Ishikawa (cell line): ENCODE data around the gene PKM.
A peak's percentile ranks its signal among the peaks of the same experiment; 100 is the strongest.

ENCODE experiments used
- CREB1 ChIP-seq: IDR thresholded peaks from 2 replicates; pipeline ENCODE4 v1.6.1; 2012; ENCODE audit warnings: low read depth
- EGR1 ChIP-seq: IDR thresholded peaks from 2 replicates; pipeline ENCODE4 v1.6.1; 2012
- EP300 ChIP-seq: IDR thresholded peaks from 2 replicates; pipeline ENCODE4 v1.6.1; 2012; ENCODE audit warnings: borderline replicate concordance
- FOXM1 ChIP-seq: IDR thresholded peaks from 2 replicates; pipeline ENCODE4 v1.6.1; 2012; ENCODE audit warnings: low read depth, borderline replicate concordance
- MAX ChIP-seq: IDR thresholded peaks from 2 replicates; pipeline ENCODE4 v1.6.1; 2012
- RAD21 ChIP-seq: IDR thresholded peaks from 2 replicates; pipeline ENCODE4 v1.6.1; 2012; ENCODE audit warnings: low read depth
- TAF1 ChIP-seq: IDR thresholded peaks from 2 replicates; pipeline ENCODE4 v1.6.1; 2012; ENCODE audit warnings: low read depth, mild to moderate bottlenecking
- TCF12 ChIP-seq: IDR thresholded peaks from 2 replicates; pipeline ENCODE4 v1.6.1; 2012; ENCODE audit warnings: low read depth
- TEAD4 ChIP-seq: IDR thresholded peaks from 2 replicates; pipeline ENCODE4 v1.6.1; 2012
- YY1 ChIP-seq: IDR thresholded peaks from 2 replicates; pipeline ENCODE4 v1.6.1; 2012; ENCODE audit warnings: low read depth
- ZBTB7A ChIP-seq: IDR thresholded peaks from 2 replicates; pipeline ENCODE4 v1.6.1; 2012; ENCODE audit warnings: low read depth

GRCh38 chr15:72192416-72192815 lies 38.6 kb downstream of the PKM start:
- TF ChIP-seq ZBTB7A (no peak), CREB1 (no peak), EGR1 (no peak), YY1 (no peak), EP300 (no peak), MAX (no peak), RAD21 (no peak), FOXM1 (no peak), TCF12 (no peak), TAF1 (no peak), TEAD4 (0 out of 2 replicates have a peak, but pooled peaks have one; percentile 31)
